ENCODE results near the gene SCML2. TPM values are rescaled to one million over a fixed set of nuclear protein-coding genes. Genes with fewer than 3 reads are reported as not detected.

SCML2 gene
- total RNA-seq, 1 donor from 2014 or later: 8.2 TPM

DNA sequence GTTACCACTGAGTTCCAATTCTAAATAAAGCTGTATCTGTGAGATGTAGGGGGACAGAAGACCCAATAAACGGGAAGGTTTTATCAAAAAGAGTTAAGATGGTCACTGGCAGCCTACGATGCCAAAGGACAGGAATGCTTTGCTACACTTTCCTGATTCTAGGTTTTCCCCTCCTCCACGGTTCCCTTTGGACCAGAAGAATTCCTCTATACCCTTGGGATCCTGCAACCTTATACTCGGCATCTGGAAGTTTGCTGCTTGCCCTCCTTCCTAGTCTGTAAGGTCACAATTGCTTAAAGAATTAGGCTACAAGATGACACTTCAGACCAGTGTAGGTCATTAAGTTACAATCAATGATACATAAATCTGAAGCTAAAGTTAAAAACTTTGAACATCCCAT, 64.3 kb downstream of the SCML2 start:
- DNase-seq (ENCODE audit: low spot score in 2 of 2, unreplicated experiment in 2 of 2): no peak
- no peak overlapping the region for H3K27ac Mint-ChIP-seq
- H3K9me3 Mint-ChIP-seq: peaks cover 14% of the 10 kb centered on the region

DNA sequence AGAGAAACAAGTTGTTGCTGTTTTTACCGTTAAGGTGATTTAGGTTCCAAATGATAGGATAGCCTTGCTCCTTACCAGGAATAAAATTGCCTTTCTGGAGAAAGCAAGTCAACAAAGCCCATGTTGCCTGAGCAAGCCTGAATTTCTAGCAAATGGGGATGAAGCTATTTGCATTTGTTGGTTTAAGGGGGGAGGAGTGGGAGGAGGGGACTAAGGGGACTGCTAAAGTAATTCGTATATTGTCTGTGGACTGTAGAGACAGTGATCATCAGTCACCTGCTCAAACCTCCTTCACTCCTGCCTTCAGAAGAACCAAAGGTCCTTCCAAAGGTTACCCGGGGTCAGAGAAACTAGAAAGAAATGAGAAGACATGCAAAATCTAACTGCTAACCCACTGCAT, 65.8 kb downstream of the SCML2 start:
- DNase-seq (ENCODE audit: low spot score in 2 of 2, unreplicated experiment in 2 of 2): no peak
- Mint-ChIP-seq H3K27me3 (ENCODE audit: low read depth) (no peaks in the 10 kb centered on the region), H3K4me1 (peaks cover 7% of the 10 kb centered on the region), H3K27ac (no peak overlapping the region), H3K9me3 (peaks cover 15% of the 10 kb centered on the region), H3K36me3 (peaks cover 4% of the 10 kb centered on the region), H3K4me3 (no peak overlapping the region)
- TF ChIP-seq, protein P1, sequence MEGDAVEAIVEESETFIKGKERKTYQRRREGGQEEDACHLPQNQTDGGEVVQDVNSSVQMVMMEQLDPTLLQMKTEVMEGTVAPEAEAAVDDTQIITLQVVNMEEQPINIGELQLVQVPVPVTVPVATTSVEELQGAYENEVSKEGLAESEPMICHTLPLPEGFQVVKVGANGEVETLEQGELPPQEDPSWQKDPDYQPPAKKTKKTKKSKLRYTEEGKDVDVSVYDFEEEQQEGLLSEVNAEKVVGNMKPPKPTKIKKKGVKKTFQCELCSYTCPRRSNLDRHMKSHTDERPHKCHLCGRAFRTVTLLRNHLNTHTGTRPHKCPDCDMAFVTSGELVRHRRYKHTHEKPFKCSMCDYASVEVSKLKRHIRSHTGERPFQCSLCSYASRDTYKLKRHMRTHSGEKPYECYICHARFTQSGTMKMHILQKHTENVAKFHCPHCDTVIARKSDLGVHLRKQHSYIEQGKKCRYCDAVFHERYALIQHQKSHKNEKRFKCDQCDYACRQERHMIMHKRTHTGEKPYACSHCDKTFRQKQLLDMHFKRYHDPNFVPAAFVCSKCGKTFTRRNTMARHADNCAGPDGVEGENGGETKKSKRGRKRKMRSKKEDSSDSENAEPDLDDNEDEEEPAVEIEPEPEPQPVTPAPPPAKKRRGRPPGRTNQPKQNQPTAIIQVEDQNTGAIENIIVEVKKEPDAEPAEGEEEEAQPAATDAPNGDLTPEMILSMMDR (IDR thresholded peaks at IDR 0.05; ENCODE audit: unreplicated experiment): no peak

More for the DNA sequence above, 64.3 kb downstream of the SCML2 start:
- Mint-ChIP-seq H3K4me1 (peaks cover 7% of the 10 kb centered on the region), H3K4me3 (no peak overlapping the region), H3K36me3 (no peaks in the 10 kb centered on the region), H3K27me3 (ENCODE audit: low read depth) (no peaks in the 10 kb centered on the region)
- TF ChIP-seq, protein P1 (IDR thresholded peaks at IDR 0.05; ENCODE audit: unreplicated experiment): no peak

DNA sequence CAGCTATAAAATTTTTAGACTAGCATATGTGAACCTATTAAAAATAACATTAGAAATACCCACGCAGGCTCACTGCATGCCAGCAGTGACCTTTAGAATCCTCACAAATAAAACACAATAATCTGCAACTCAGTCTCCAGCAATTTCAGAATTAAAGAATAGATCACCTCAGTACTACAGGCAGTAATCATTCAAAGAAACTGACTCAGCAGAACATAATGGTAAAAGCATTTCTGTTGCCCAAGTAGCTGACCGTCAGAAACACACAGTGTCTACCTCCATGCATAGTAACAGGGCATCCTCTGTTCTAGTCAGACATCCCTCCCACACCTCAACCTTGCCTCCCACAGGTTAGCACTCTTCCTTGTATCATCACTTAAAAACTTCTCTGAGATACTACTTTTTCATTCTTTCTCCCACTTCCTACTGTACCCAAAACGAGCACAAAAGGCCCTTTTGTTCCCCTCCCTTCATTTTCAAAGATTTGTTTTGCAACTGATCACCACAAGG, 68.1 kb downstream of the SCML2 start:
- Mint-ChIP-seq H3K36me3 (peaks cover 7% of the 10 kb centered on the region), H3K27ac (no peak overlapping the region), H3K9me3 (peaks cover 24% of the 10 kb centered on the region), H3K4me3 (no peak overlapping the region), H3K27me3 (ENCODE audit: low read depth) (no peaks in the 10 kb centered on the region), H3K4me1 (peaks cover 7% of the 10 kb centered on the region)
- TF ChIP-seq, protein P1 (IDR thresholded peaks at IDR 0.05; ENCODE audit: unreplicated experiment): no peak
- DNase-seq (ENCODE audit: low spot score in 2 of 2, unreplicated experiment in 2 of 2): no peak

DNA sequence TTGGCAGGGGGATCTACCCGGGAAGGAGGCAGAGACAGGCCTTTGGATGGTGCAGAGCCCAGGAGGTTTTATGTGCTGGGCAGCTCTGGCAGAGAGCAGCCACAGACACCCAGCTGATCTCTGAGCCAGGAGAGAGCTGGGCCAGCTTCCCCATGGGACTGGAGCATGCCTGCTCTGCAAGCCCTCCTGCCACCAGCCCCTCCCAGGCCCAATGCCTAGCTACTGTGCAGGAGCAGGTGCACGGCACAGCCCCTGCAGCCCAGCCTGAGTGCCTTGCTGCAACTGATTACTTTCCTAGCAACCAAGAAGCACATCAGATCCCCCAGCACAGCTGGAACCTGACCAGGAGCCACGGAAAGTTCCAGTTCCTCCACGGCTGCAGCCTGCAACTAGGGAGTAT, 76.0 kb downstream of the SCML2 start:
- no peaks in the 10 kb centered on the region for H3K27me3 Mint-ChIP-seq (ENCODE audit: low read depth)
- TF ChIP-seq, protein P1 (IDR thresholded peaks at IDR 0.05; ENCODE audit: unreplicated experiment): no peak
- H3K36me3 Mint-ChIP-seq: peaks cover 19% of the 10 kb centered on the region
- no peak overlapping the region for H3K27ac Mint-ChIP-seq
- DNase-seq (ENCODE audit: low spot score in 2 of 2, unreplicated experiment in 2 of 2): no peak
- H3K4me3 Mint-ChIP-seq: no peak overlapping the region
- H3K9me3 Mint-ChIP-seq: peaks cover 59% of the 10 kb centered on the region
- H3K4me1 Mint-ChIP-seq: no peaks in the 10 kb centered on the region

DNA sequence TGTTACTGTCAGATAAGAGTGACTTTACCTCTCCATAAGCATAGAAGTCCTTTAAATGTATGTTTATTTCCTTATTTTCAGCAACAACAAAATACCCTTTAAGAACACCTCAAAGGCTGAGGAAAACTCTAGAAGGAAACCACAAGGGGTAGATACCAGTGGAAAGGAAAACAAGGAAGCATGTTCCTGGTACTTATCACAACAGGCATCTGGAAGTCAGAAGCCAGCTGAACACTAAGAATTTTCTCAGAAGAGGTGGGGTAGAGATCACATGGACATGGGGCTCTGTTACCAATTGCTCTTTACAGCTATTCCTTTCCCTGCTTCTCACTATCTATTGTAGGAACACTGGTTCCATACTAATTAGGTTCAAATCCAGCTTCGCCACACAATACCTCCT, 82.3 kb downstream of the SCML2 start:
- Mint-ChIP-seq H3K36me3 (peaks cover 14% of the 10 kb centered on the region), H3K9me3 (peaks cover 55% of the 10 kb centered on the region), H3K27me3 (ENCODE audit: low read depth) (no peaks in the 10 kb centered on the region), H3K4me3 (no peak overlapping the region), H3K4me1 (no peaks in the 10 kb centered on the region), H3K27ac (no peak overlapping the region)
- DNase-seq (ENCODE audit: low spot score in 2 of 2, unreplicated experiment in 2 of 2): no peak
- TF ChIP-seq, protein P1 (IDR thresholded peaks at IDR 0.05; ENCODE audit: unreplicated experiment): no peak

DNA sequence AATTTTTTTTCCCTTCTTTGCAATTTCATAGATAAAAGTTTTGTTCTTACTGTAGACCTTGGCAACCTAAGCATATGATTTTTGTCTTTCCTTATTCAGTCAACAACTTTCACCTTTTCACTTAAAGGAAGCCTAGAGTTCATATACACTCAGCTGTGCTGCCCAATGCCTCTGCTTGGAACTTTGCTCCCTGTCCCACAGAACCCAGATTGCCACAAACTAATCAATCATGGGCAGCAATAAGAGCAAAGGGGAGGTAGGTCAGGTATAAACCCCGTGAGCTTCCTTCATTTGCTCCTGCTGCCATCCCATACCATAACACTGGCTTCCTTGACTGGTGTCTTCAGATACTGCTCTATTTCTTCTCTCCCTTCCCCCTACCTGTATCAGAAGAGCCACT, 82.8 kb downstream of the SCML2 start:
- Mint-ChIP-seq H3K4me1 (no peaks in the 10 kb centered on the region), H3K9me3 (peaks cover 60% of the 10 kb centered on the region), H3K36me3 (peaks cover 14% of the 10 kb centered on the region), H3K27ac (no peak overlapping the region), H3K4me3 (no peak overlapping the region), H3K27me3 (ENCODE audit: low read depth) (no peaks in the 10 kb centered on the region)
- TF ChIP-seq, protein P1 (IDR thresholded peaks at IDR 0.05; ENCODE audit: unreplicated experiment): no peak
- DNase-seq (ENCODE audit: low spot score in 2 of 2, unreplicated experiment in 2 of 2): no peak
